ENCODE data around the gene NXPH4.

Gene NXPH4

DNA sequence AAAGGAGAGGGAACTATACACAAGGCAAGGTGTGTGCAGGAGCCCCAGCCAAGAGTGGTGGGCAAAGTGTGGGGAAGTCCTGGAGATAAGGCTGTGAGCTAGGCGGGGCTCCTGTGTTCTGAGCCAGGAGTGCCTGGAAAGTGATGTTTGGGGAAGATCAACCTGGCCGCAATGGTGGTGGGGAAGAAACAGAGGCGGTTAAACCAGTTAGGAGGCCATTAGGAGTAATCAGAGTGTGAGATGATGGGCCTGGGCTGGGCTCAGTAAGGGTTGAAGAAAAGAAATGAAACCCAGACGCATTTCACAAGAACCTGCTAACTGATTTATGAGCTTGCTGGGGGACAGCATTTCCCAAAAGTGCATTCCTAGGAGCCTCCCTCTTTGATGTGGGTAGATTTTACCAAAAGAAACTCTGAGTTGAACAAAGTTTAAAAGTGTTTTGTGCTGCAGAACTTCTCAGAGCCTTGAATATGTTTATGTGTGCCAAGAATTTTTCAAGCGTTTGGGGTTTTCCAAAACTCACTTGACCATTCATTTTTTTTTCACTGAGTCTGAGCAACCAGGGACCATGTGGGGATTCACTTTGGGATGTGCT, 34.9 kb upstream of the NXPH4 start:
- no peak overlapping the region for H3K4me3 ChIP-seq (ENCODE audit: low read depth, low read length)
- DNase-seq (ENCODE audit: low read depth): no peak

DNA sequence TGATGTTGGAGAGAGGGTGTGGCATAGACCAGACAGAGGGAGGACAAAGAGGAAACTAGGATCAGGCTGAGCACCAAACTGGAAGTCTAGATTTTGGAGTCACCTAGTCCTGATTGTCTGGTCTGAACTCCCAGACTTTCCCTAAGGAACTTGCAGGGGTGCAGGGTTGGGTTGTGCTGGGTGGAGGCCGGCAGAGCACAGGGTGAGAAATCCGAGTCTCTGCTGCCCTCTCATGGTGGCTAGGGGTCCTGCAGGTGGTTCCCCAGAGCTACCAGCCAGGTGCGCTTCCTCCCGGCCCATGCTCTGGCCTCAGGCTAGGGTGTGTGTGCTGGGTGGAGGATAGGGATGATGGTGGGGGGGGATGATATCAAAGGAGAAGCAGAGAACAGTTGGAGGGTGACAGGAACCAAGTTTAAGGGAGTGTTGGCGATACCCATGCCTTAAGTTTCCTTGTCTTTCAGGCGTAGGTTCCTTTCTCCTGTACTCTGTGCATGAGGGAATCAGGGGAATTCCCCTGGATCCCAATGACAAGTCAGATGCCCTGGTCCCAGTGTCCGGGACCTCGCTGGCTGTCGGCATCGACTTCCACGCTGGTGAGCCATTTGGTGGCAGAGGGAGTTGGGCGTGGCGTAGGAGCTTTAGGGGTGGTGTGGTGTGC, 33.5 kb upstream of the NXPH4 start:
- no peak for DNase-seq (ENCODE audit: low read depth)
- no peak overlapping the region for H3K4me3 ChIP-seq (ENCODE audit: low read depth, low read length)

GRCh38 chr12:57183939-57184725, 32.5 kb upstream of the NXPH4 start:
- no peak for DNase-seq (ENCODE audit: low read depth)
- H3K4me3 ChIP-seq (ENCODE audit: low read depth, low read length): no peak overlapping the region

GRCh38 chr12:57185403-57185802, 31.2 kb upstream of the NXPH4 start:
- H3K4me3 ChIP-seq (ENCODE audit: low read depth, low read length): no peak overlapping the region
- DNase-seq (ENCODE audit: low read depth): no peak

DNA sequence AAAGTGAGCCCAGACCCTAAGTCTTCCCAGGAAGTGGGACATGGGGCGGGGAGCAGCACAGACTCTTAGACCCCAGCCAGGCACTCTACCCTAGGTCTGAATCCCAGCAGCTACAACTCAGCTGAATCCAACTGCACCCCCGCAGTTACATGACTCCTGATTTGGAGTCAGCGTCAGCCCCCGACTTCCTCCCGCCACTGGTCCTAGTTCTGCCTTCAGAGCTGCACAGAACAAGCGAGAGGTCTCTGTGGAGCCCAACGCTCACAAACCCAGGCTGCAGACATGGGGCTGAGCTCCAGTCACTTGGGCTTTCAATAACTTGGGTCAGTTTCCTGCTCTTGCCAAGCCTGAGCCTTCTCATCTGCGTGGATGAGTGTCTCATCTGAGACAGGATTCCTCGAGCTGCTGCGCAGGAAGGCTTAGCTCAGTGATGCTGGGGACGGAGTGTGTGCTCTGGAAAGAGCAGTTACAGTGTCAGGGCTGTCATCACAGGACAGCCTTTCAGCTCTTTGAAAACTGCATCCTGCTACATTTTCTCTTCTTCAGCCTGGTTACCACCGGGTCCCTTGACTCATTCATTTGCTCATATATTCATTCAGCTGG, 30.6 kb upstream of the NXPH4 start:
- H3K4me3 ChIP-seq (ENCODE audit: low read depth, low read length): no peak overlapping the region
- no peak for DNase-seq (ENCODE audit: low read depth)

GRCh38 chr12:57187222-57188089, 29.1 kb upstream of the NXPH4 start:
- DNase-seq (ENCODE audit: low read depth): no peak
- H3K4me3 ChIP-seq (ENCODE audit: low read depth, low read length): no peak overlapping the region

GRCh38 chr12:57188090-57188425, 28.5 kb upstream of the NXPH4 start:
- H3K4me3 ChIP-seq (ENCODE audit: low read depth, low read length): no peak overlapping the region
- DNase-seq (ENCODE audit: low read depth): no peak

DNA sequence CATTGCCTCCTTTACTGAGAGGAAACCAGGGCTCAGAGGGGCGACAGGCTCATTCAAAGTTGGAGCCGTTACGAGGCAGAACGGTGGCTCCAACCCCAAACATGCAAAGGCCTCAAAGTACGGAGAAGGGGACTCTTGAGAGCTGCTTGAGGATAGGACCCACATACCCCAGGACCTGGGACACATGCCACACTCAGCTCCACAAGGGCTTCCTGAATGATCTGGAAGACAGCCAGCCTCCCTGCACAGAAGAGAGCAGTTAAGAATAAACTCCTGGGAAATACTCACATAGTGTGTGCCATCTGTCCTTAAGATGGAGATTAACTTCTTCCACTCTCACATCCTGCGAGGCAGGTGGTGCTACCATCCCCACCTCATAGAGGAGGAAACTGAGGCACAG, 26.6 kb upstream of the NXPH4 start:
- no peak for DNase-seq (ENCODE audit: low read depth)
- no peak overlapping the region for H3K4me3 ChIP-seq (ENCODE audit: low read depth, low read length)

- DNase-seq (ENCODE audit: low read depth): no peak
- no peak overlapping the region for H3K4me3 ChIP-seq (ENCODE audit: low read depth, low read length)
Measured at GRCh38 chr12:57190821-57191220, 25.8 kb upstream of the NXPH4 start.

GRCh38 chr12:57191410-57191809, 25.2 kb upstream of the NXPH4 start:
- H3K4me3 ChIP-seq (ENCODE audit: low read depth, low read length): no peak overlapping the region
- DNase-seq (ENCODE audit: low read depth): no peak

DNA sequence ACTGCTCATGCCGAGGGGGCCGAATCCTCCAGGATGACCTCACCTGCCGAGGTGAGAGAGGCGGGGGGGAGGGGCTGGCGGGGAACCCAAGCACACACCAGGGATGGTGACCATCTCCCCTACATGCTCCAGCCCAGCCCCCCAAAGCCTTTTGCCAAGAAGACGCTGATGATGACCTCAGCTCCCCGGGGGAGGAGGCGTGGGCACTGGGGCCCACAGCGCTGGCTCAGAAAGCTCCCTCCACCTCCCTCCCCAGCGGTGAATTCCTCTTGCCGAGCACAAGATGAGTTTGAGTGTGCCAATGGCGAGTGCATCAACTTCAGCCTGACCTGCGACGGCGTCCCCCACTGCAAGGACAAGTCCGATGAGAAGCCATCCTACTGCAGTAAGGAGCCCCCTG, 23.7 kb upstream of the NXPH4 start:
- no peak for DNase-seq (ENCODE audit: low read depth)
- no peak overlapping the region for H3K4me3 ChIP-seq (ENCODE audit: low read depth, low read length)

DNA sequence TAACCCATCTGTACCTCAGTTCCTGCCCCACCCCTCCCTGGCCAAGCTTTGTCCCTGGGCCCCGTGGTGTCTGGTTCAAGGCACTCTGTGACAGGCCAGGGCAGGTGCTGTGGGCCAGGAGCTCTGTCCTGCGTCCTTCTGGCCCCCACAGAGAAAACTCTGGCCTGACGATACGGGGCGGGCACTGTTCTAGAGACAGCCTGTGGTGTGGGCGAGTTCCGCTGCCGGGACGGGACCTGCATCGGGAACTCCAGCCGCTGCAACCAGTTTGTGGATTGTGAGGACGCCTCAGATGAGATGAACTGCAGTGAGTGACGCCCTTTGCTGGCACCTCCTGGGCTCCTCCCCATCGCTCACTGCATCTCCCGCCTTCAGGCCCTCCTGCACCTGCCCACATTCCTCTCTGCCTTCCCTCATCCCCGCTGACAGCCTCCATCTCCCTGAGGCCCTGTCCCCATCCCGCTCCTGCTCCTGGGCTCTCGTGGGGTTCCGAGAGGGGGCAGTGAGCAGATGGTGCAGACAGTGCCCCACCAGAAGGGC, 22.8 kb upstream of the NXPH4 start:
- no peak for DNase-seq (ENCODE audit: low read depth)
- no peak overlapping the region for H3K4me3 ChIP-seq (ENCODE audit: low read depth, low read length)

DNA sequence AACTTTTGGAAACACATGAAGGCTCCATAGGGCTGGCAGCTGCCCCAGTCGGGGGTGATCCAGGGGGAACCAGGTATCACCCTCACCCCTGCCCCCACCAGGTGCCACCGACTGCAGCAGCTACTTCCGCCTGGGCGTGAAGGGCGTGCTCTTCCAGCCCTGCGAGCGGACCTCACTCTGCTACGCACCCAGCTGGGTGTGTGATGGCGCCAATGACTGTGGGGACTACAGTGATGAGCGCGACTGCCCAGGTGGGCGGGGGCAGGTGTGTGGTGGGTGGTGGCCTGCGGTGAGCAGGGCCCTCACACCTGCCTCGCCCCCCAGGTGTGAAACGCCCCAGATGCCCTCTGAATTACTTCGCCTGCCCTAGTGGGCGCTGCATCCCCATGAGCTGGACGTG, 22.3 kb upstream of the NXPH4 start:
- DNase-seq (ENCODE audit: low read depth): no peak
- no peak overlapping the region for H3K4me3 ChIP-seq (ENCODE audit: low read depth, low read length)

DNA sequence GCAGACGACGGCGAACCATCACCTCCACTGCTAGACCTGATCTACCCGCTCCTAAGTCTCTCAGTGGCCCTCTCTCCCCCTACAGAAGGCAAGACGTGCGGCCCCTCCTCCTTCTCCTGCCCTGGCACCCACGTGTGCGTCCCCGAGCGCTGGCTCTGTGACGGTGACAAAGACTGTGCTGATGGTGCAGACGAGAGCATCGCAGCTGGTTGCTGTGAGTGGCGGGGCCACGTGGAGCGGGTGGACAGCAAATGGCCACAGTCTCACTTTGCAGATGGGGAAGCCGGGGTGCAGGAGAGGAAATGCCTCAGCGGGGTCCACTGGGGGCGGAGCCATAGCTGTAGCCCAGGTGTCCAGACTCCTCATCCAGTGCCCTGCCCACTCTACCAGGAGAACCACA, 21.4 kb upstream of the NXPH4 start:
- no peak overlapping the region for H3K4me3 ChIP-seq (ENCODE audit: low read depth, low read length)
- no peak for DNase-seq (ENCODE audit: low read depth)

DNA sequence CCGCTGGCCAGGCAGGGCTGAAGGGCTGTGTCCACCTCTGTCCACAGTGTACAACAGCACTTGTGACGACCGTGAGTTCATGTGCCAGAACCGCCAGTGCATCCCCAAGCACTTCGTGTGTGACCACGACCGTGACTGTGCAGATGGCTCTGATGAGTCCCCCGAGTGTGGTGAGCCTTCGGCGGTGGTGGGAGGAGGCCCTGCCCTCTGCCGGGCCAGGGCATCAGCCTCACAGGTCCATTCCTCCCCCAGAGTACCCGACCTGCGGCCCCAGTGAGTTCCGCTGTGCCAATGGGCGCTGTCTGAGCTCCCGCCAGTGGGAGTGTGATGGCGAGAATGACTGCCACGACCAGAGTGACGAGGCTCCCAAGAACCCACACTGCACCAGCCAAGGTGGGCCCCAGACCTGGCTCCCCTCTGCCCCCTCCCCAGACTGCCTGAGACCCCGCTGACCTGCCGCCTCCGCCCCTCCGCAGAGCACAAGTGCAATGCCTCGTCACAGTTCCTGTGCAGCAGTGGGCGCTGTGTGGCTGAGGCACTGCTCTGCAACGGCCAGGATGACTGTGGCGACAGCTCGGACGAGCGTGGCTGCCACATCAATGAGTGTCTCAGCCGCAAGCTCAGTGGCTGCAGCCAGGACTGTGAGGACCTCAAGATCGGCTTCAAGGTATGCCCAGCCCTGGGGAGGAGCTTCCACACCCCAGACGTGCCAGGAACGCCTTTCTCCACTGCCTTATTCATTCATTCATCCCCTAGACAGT, 20.8 kb upstream of the NXPH4 start:
- H3K4me3 ChIP-seq (ENCODE audit: low read depth, low read length): no peak overlapping the region
- no peak for DNase-seq (ENCODE audit: low read depth)

DNA sequence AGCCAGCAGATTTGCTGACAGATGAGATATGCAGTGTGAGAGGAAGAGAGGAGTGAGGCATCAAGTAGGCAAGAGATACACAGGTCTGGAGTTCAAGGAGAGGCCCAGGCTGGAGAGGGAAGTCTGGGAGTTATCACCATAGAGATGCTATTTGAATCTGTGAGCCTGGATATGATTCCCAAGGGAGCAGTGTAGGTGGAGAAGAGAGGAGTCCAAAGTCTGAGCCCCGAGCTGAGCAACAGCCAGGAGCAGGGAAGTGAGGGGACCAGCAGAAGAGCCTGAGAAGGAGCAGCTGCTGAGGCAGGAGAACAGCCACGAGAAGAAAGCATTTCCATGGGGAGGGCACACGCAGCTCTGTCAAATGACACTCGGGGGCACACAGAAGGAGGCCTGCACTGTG, 20.2 kb upstream of the NXPH4 start:
- DNase-seq (ENCODE audit: low read depth): no peak
- no peak overlapping the region for H3K4me3 ChIP-seq (ENCODE audit: low read depth, low read length)

- no peak for DNase-seq (ENCODE audit: low read depth)
- no peak overlapping the region for H3K4me3 ChIP-seq (ENCODE audit: low read depth, low read length)
Measured at GRCh38 chr12:57196956-57197355, 19.6 kb upstream of the NXPH4 start.

DNA sequence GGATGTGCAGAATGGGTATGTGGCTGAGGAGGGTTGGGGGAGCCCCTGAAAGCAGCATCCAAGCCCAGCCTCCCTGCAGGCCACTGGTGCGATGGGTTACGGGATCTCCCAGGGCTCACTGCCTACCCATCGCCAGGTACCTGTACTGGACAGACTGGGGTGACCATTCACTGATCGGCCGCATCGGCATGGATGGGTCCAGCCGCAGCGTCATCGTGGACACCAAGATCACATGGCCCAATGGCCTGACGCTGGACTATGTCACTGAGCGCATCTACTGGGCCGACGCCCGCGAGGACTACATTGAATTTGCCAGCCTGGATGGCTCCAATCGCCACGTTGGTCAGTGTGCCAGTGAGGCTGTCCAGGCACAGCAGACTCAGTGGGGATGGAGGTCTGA, 18.3 kb upstream of the NXPH4 start:
- no peak overlapping the region for H3K4me3 ChIP-seq (ENCODE audit: low read depth, low read length)
- DNase-seq (ENCODE audit: low read depth): no peak

DNA sequence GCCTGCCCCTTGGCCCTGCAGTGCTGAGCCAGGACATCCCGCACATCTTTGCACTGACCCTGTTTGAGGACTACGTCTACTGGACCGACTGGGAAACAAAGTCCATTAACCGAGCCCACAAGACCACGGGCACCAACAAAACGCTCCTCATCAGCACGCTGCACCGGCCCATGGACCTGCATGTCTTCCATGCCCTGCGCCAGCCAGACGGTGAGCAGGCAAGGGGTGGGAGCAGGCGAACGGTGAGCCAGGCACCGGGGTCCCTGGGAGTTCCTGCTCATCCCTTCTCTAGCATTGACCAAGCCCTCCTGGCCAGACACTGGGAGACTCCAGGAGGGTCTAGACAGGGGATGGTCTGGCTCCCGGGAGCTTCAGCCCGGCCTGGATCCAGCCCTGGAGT, 17.4 kb upstream of the NXPH4 start:
- DNase-seq (ENCODE audit: low read depth): no peak

More for the DNA sequence above, 17.4 kb upstream of the NXPH4 start:
- no peak overlapping the region for H3K4me3 ChIP-seq (ENCODE audit: low read depth, low read length)

All from skeletal muscle cell (primary cell).